Gastroesophageal sphincter (tissue), 3 donors: ENCODE measurements around the gene LTBP2.

Source experiments
- POLR2A ChIP-seq, 2 donors: fragments of 450-650 bp; IDR thresholded peaks; one replicate each; pipeline ENCODE4 v1.6.1; 2017; ENCODE audit warnings: antibody characterized with exemption in 2 of 2, mild to moderate bottlenecking in 2 of 2, moderate library complexity in 1 of 2
- TF ChIP-seq, protein P1 (sequence below), 4 experiments: fragments of 200-600 bp in 2 of 4; fragments of 450-650 bp in 2 of 4; sonication (generic) in 1 of 4; IDR thresholded peaks; one replicate each; pipeline ENCODE4 v1.5.1; 2017 to 2019; ENCODE audit warnings: antibody characterized with exemption in 4 of 4, mild to moderate bottlenecking in 2 of 4, moderate library complexity in 2 of 4

DNA sequence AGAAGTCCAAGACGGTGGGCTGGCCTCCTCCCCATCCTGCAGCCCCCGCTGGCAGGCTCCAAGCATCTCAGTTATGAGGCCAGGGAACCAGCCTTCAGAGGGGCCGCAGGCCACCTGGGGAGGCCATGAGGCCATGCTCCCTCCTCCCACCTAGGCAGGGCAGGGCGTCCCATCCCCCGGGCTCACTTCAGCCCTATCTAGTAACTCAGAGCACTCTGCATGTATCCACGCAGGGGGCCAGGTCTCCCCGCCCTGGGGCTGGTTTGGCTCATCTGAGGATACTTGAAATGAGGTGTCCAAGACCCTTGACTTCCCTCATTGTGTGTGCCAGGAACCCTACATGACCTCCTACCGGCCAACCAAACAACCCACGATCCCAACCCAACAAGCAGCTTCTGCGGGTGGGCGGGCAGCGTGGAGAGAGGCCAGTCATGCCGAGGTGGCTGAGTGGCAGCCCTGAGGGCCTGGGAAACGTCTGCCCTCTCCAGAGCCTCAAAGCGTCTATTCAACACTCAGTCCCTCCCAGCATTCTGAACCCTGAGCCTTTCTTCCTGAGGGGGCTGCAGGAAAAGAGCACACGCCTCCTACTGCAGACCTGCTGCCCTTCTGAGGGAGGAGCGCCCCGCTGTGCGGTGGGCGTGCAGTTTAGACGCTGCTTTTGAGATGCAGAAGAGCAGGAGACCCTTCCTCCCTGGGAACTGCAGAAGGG is 101.7 kb downstream of the LTBP2 start:
- no peak for TF ChIP-seq POLR2A (IDR thresholded peaks at IDR 0.05)
- TF ChIP-seq, protein P1, sequence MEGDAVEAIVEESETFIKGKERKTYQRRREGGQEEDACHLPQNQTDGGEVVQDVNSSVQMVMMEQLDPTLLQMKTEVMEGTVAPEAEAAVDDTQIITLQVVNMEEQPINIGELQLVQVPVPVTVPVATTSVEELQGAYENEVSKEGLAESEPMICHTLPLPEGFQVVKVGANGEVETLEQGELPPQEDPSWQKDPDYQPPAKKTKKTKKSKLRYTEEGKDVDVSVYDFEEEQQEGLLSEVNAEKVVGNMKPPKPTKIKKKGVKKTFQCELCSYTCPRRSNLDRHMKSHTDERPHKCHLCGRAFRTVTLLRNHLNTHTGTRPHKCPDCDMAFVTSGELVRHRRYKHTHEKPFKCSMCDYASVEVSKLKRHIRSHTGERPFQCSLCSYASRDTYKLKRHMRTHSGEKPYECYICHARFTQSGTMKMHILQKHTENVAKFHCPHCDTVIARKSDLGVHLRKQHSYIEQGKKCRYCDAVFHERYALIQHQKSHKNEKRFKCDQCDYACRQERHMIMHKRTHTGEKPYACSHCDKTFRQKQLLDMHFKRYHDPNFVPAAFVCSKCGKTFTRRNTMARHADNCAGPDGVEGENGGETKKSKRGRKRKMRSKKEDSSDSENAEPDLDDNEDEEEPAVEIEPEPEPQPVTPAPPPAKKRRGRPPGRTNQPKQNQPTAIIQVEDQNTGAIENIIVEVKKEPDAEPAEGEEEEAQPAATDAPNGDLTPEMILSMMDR (IDR thresholded peaks at IDR 0.05): no peak
